EL (cell line): ENCODE measurements around the gene TBC1D5.
A peak's percentile ranks its signal among the peaks of the same experiment; 100 is the strongest.

ENCODE experiments used
- DNase-seq: peaks from one replicate; pipeline ENCODE4 v3.0.0-alpha.2; 2016

TBC1D5 gene

DNA sequence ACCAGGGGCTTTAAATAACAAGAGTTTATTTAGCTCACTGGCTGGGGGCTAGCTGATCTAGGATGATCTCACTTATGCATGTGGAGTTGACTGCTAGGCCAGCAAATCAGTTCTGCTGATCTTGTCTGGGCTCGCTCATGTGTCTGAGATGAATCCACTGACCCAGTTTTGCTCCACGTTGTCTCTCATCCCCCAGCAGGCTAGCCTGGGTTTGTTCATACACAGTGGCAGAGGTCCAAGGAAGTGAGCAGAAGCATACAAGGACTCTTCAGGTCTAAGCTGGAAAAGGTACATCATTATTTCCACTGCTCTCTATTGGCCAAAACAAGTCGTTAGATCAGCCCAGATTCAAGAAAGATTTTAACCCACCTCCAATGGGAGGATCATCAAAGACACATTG, 619.7 kb downstream of the TBC1D5 start:
- no peak for DNase-seq

DNA sequence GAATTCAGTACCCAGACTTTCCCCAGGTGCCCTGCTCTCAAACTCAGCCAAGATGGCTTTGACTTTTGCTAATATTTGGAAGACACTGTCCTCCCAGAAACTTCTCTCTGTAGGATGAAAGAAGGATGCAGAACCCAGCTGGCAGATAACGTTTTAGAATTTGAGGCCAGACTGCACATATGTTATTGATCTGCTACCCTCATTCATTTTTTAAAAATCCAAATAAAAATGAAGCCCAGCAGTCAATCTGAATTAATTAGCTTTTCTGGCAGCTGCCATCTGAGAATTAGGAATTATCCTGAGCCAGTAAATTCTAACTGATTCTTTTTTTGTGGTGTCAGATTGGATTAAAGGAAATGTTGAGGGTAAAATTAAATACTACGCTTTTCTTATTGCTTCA, 621.1 kb downstream of the TBC1D5 start:
- no peak for DNase-seq

DNA sequence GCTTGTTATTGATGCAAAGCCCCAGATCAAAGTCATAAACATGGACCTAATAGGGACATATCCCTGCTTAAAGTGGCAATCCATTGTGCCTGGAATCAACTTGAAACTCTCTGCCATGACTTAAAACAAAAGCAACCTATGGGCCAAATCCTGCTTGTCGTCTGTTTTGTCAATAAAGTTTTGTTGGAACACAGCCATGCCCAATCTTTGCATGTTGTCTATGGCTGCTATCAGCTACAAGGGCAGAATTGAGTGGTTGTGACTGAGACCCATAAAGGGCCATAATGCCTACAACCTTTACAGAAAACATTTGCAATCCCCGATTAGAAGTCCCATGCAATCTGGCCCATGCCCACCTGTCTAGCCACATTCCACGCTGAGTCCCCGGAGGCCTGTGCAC, 622.3 kb downstream of the TBC1D5 start:
- DNase-seq = no peak

DNA sequence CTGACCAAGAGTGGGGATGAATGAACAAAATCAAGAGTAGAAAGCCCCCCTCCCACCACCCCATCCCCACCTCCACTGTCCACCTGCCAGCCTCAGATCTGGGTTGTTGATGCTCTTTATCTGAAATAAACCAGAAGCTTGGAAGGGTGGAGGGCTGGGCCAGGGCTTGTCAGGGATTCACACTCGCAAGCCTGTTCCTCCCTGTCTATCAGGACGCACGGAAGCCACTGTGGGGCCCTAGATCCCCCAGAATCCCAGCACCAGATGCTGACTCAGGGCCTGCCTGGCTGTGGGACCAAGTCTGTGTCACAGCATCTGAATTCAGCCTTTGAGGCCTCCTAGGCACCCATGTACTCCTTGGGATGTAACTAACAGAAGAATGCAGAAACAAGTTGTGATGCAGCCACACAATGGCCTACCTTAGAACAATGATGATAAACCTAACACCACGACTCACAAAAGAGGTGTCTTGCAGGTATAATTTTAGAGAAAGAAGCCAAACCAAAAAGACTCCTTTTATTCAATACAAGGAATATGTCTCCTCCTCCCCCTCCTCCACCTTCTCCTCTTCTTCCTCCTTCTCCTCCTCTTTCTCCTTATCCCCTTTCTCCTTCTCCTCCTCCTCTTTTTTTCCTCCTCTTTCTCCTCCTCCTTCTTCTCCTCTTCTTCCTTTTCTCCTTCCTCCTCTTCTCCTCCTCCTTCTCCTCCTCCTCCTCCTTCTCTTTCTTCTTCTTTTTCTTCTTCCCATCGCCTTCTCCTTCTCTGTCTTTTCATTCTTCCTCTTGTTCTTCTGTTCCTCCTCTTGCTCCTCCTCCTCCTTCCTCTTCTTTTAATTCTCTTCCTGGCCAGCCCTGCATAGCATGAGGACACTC, 623.0 kb downstream of the TBC1D5 start:
- no peak for DNase-seq

DNA sequence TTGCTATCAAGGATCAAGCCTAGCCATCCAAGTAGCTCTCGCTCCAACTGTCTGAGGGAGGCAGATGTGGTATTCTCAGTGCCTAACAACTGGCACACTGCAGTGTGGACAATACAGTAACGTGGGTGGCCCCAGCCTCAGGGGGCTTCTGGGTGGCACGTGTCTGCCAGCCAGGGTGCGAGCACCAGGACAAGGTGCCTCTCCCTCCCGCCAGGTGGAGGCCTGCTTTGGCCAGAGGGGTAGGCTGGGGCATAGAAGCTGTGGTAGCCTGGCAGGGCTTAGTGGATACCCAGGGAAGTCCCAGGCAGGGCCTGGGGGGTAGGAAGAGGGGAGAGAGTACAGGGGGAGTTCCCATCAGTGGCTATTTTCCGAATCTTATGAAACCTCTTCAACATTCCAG, 623.7 kb downstream of the TBC1D5 start:
- DNase-seq = no peak

DNA sequence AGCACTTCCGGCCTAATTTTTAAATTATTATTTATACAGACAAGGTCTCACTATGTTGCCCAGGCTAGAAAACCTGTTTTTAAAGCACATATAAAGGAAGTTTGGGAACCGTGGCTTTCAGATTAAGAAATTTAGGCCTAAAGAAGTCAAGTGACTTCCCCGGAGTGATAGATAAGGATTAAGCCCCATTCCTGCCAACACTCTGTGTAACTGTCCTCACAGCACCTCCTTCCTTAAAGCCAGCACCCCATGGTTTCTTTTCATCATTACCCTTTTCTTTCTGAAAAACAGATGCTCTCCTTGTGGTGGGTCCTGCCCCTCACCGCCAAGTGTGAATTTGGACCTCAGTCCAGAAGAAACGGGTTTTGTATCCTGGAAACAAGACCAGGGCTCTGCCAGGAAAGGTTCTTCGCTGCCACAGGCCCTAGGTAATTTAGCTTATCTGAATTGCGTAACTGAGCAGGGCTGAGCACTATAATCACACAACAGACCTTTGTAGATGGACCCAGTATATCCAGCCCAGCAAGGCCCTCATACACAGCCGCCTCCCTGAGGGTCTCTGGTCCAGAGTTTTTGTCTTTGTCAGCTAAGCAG, 626.3 kb downstream of the TBC1D5 start:
- DNase-seq = no peak

GRCh38 chr3:17115186-17115585, 627.2 kb downstream of the TBC1D5 start:
- no peak for DNase-seq

DNA sequence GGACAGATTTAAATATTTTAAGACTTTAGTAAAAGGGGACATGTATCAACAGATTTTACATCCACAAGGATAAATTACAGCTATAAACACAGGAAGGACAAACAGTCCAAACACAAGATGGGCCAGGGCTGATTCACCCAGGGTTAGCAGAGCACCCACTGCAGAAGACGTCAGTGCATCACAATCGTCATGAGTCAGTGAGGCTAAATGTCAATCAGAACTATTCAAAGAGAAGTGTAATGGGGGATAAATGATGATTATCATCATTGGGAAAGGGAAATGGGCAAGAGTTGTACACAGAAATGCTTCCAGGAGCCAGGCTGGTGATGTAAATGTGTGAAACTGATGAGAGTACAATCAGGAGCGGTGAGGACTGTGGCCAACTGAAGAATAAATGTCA, 630.8 kb downstream of the TBC1D5 start:
- peak; percentile 37 for DNase-seq

DNA sequence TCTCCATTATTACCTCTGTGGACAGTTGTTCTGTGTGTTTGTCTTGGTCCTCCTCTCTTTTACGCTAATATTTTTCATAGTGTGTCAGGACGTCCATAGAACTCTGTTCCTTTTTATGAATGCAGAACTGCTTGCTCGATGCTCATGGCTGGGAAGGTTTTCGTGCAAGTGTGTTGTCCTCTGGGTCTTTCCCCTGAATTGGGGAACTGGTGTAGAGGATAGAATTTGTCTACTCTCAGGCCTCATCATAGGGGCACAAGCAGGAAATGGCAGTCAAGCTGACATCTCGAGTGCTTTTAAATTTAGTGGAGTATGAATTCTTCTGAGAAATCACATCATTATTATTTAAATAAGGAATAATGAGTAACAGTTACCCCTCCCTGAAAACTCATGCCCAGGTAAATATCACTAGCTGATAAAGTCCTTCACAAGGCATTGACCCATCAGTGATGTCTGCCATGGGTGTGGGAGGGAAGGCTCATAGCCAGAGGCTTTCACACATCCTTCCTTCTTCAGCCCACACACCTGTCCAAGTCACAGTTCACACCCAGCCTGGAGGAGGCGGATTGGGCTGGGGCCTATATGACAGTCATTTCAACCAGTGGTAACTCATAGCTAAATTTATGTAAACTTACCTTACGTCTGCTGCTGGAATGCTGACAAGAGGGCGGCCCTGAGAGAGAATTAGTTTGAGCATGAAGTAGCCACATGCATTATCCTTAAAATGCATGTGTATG, 631.6 kb downstream of the TBC1D5 start:
- no peak for DNase-seq
